GM21381 (cell line): ENCODE results near the gene MMRN2.

ENCODE experiments used
- ATAC-seq: cut with Tn5 transposase; IDR thresholded peaks from one replicate; pipeline ENCODE4 v1.9.1; 2021; ENCODE audit warnings: mild to moderate bottlenecking, moderate library complexity; ENCODE audit not compliant: unreplicated experiment

Gene MMRN2

DNA sequence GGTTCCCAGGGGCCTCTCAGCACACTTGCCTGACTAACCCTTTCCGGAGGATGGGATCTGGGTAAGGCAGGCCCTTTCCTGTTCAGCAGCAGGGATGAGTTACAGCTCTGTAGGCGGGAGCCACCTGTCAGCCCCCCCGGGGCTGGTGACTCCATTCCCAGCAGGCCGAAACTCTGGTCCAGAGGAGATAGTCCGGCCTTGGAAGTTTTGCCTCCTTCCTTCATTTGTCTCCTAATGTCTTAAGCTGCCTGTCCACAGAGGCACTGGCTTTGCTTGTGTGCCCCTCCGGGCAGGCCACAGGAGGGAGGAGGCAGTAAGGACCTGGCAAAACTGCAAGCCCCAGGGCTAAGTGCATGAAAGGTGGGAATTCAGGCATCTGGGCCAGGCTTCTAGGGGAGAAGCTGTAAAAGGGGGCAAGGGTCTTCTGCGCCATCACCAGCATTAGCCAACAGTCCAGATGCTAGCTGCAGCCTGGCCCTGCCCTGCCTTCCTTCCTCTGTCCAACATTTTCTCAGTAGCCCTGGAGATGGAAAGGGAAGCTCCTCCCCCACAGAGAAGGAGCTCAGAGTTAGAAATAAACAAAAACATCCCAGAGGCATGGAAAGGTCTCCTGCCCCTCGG is 12.1 kb upstream of the MMRN2 start:
- no peak for ATAC-seq

DNA sequence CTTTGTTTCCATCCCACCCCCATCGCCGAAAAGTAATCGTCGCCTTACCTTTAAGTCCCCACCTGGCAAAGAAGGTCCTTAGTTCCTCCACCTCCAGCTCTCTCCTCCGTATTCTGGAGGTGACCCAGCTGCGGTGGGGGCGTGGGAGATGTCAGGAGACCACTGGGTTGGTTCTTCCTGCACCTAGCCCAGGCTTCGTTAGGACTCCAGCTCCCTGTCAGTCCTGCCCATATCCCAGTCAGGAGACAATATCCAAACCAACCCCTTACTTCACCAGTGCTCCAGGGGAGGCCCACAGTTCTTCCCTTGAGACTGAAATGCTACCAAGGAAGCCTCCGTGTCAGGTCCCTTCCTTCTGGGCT is 11.6 kb upstream of the MMRN2 start:
- no peak for ATAC-seq

DNA sequence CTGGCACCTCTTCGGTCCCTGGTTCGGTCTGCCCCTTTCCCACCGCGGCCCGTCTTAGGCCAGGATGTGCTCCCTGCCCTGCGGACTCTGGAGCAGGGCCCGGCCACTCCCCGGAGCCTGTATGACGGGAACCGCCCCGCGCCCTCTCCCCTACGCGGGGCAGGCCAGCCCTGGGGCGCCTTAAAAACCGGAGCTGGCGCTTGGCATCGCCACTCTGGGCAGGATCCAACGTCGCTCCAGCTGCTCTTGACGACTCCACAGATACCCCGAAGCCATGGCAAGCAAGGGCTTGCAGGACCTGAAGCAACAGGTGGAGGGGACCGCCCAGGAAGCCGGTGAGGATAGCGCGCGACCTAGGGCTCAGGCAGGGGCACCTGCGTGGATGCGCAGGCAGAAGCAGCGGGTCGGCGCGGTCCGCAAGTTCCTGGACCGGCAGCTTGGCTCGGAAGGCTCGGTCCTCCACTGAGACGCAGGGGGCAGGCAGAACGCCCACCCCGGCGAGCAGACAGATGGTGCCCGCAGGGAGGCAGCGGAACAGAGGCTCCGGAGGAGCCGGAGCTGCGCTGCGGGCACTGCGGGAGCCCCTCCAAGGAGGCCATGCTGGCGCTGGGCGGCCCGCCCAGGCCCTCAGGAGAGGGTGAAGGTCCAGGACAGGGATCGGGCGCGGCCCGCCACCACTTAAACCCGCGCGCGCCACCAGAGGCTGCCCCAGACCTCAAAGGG is 11.0 kb upstream of the MMRN2 start, which contains the start of gene ADIRF:
ADIRF (plus strand) TSS at position 212 of the 723 bp plus-strand sequence; CDS start at position 275, 63 bp downstream.
- no peak for ATAC-seq

DNA sequence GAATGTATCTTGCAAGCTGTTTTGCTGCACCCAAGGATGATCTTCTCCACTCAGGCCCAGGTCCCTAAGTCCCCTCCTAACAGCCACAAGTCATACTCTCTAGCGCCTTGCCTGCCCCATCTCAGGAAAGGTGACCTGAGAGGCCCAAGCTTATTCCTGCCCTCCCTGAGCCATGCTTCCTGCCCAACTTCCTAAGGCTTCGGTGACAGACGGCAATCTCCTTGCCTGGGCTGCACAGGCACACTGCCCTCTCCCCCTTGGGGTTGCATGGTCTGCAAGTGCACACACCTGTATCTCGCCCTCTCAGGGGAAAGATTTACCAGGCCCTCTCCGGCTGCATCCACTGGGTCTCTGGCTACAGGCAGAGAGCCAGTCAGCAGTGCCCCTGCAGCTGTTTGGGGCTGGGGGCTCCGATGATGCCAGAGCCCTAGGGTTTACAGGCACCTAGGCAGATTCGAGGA is 10.1 kb upstream of the MMRN2 start:
- no peak for ATAC-seq

DNA sequence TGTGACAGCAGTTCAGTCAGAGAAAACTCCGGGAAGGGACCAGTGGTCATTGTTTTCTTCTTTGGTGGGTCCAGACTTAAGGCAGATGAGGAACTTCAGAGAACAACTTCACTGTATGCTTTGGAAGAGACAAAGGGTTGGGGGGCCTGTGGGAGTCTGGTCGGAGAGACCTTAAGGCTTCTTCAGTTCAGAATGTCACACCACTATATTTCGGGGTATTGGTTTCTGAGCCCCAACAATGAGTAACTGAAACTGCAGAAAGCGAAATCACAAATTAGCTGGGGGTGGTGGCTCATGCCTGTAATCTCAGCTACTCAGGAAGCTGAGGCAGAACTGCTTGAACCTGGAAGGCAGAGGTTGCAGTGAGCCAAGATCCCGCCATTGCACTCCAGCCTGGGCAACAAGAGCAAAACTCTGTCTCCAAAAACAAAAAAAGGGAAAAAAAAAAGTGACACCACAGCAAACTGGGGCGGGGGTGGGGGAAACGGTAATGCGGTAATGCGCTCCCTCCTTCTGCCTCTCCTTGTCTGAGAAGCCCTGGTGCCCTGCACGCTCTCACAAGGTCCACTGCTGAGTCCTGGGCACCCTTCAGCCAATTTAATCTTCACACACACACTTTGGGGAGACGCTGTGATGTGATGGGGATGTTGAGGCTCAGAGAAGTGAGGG is 8.7 kb upstream of the MMRN2 start:
- peak; percentile 35 for ATAC-seq

DNA sequence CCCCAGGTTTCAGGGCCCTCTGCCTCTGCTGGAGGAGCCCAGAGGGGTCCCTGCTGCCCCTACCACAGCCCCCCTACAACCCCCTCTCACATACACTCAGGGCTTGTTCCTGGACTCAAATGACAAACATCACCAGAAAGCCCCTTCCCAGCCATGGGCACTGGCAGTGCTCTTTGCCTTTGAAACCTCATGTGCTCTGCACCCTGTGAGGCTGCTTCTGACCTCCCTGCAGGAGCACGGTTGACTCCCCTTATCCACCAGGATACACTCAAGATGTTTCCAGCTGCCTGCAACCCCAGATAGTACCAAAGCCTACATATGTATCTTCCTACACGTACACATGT is 7.4 kb upstream of the MMRN2 start:
- ATAC-seq, result no peak

DNA sequence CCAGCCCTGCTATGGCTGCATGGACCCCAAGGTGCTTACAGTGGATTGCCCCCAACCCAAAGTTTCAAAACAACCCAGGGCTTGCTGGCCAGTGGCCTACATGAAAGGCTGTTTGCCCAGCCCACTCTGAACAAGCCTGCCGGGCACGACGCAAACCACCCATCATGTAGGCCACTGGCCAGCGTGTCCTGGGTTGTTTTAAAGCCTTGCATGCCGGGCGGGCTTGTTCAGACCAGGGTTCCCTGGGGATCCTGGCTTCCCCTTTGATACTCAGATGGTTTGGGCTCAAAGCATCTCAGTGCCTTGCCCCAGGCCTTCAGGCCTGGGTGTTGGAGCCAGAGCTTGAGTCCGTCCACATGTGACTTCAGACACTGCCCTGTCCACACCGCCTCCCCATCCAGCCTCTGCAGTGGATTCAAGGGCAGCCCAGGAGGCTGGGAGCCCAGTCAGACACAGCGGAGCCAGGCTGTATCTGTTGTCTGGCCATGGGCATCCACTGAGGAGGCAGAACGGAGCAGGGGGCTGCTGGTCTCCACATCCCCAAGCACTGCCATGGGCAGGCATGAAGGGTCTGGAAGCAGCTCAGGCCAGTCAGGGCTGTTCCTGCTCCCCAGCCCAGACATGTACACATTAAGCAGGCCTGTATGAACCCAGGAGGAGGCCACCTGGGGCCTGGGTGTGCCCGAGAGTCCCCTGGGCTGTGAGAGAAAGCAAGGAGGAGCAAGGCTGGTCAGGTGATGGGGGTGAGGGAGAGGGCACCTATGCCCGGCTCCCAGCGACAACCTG is 6.8 kb upstream of the MMRN2 start:
- no peak for ATAC-seq

DNA sequence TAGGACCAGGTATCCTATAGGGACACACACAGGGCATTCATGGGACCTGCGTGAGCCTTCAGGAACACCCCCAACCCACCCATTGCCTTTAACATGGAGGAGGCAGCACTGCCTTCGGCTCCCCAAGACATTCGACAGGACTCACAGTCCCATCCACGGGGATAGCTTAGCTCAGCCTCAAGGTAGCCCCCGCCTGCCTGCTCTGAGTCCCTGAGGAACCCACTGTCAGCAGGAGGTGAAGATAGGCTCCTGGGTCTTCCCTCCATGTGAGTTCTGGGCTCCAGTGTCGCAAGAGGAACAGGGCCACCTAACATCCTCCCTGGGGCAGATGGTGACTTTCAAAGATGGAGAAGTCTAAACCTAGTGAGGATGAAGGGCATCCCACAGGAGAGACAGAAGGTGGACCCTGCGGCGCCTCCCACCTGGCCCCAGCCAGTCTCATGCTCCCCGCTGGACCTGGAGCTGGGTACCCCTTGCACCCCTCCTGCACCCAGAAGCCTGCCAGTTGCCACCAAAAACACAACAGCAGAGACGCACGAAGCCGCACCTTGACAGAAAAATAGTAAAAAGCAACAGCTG is 6.0 kb upstream of the MMRN2 start:
- ATAC-seq, result no peak

DNA sequence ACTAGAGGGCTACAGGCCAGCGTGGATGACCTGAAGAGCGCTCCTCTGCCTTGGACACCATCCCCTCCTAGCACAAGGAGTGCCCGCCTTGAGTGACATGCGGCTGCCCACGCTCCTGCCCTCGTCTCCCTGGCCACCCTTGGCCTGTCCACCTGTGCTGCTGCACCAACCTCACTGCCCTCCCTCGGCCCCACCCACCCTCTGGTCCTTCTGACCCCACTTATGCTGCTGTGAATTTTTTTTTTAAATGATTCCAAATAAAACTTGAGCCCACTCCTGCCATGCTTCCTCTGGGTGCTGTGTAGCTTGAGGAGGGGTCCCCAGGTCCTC is 5.5 kb upstream of the MMRN2 start:
- no peak for ATAC-seq

DNA sequence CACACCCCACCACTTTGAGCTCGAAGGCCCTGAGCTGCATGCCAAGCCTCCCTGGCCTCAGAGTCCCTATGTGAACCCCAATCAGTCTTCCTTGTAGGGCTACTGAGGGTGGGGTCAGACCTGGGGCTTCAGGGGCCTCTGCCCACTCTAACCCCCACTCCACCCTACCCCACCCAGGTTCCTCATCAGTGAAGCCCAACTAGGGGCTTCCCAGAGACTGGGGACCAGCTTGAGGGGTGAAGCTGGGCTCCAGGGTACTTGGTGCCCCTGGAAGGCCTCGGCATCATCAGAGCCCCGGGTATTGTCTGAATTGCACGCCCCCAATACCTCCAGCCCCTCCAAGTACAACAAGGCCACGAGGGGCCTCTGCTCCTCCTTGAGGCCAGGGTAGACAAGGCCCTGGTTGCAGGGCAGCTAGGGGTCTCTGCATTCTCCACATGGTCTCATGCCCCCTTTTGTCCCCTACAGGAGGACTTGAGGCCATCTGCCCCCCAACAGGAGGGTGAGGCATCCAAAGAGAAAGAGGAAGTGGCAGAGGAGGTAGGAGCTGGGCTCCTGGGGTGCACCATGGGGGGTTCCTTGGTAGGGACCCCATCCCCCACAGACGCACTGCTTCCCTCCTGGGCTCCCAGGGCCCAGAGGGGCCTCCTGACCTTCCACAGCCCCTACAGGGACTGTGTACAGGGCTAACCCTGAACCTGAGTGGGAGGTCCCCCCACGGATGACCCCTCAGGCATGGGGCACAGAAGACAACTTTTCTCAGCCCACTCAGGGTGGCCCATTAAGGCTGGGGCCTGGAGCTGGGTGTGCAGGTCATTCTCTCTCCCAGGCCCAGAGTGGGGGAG is 4.9 kb upstream of the MMRN2 start:
- no peak for ATAC-seq

DNA sequence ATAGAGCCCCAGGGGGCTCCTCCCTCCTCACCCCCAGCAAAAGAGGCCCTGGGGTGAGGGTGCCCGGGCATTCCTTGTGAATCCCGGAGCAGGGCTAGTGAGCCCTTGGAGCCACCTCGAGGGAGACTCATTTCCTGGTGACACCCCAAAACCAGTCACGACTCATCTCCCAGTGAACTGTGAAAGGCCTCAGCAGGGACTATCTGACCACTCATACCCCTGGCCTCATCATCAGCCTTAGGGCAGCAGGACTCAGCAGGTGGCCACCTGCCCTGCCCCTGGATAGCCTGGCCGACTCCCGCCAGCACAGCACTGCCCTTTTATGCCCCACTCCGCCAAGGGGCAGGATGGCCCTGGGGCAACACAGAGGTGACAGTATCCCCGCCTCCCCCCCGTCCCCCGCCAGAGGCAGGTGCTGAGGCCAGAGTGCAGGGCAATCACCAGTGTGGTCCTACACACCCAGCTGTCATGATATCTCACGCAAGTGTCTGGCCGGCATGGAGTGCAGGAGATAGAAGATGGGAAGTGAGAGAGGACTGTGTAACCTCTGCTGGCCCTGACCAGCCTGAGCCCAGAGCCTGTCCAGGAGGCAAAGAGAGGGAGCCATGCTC is 4.2 kb upstream of the MMRN2 start:
- no peak for ATAC-seq

DNA sequence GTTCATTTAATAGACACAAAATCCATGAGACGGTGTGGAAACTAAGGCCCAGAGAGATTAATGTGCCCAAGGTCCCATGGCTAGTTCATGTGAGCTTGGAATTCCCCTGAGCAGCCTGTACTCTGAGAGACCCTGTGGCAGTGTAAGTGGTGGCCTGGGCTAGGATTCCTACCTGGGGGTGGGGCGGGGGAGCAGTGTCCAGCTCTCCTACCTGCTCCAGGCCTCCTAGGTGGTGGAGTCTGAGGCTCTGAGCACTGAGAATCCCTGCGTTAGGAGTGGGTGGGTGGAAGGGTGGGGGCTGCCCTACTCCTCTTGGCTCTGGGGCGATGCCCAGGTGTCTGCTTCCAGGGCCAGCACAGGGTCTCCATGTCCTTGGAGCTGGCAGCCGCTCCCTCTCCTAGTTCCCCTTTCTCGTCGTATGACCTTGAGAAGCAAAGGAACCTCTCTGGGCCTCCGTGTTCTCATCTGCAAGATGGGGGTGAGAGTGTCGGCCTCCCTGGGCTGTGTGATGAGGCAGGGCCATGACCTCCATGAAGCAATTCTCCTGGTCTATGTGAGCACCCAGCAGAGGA is 3.5 kb upstream of the MMRN2 start:
- no peak for ATAC-seq

DNA sequence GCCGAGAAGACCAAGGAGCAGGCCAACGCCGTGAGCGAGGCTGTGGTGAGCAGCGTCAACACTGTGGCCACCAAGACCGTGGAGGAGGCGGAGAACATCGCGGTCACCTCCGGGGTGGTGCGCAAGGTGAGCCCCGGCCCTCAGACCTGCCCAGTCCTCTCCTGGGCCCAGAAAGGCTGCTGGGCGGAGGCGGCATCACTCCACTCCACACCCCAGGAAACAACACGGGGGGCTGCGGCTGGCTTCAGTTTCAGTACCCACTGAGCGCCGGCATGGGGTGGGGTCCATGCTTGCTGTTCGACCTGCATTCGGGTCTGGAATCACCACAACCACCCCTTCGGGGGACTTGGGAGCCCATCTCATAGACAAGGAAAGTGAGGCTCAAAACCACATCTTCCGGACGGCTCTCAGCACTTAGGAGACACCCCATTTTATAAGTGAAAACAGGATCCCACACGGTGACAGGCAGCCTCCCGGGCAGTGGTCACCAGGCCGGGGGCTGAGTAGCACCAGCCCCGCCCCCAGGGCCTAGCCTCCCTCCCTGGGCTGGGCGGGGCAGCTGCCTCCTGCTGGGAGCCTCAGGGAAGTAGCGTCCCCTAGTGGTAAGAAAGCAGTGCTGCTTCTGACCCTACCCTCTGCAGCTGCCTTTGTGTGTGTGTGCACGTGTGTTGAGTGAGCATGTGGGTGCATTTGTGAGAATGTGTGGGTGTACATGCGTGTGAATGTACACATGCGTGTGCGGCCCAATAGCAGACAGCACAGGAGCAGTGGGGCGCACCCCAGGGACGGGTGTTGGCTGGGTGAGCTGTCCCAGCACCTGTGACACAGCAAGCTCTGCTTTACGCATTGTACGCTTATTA is 2.8 kb upstream of the MMRN2 start:
- ATAC-seq, result peak; percentile 63

DNA sequence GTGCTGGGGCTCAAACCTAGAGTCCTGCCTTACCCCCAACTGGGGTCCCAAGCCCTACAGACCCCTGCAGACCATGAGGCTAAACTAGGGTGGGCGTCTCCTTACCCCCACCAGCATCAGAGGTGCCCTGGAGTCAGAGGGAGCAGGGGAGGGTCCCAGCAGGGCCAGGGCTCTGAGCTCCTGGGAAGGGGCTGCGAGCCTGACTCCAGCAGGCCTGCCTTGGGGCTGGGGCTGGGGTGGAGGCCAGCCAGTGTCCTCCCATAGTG is 2.3 kb upstream of the MMRN2 start:
- no peak for ATAC-seq

DNA sequence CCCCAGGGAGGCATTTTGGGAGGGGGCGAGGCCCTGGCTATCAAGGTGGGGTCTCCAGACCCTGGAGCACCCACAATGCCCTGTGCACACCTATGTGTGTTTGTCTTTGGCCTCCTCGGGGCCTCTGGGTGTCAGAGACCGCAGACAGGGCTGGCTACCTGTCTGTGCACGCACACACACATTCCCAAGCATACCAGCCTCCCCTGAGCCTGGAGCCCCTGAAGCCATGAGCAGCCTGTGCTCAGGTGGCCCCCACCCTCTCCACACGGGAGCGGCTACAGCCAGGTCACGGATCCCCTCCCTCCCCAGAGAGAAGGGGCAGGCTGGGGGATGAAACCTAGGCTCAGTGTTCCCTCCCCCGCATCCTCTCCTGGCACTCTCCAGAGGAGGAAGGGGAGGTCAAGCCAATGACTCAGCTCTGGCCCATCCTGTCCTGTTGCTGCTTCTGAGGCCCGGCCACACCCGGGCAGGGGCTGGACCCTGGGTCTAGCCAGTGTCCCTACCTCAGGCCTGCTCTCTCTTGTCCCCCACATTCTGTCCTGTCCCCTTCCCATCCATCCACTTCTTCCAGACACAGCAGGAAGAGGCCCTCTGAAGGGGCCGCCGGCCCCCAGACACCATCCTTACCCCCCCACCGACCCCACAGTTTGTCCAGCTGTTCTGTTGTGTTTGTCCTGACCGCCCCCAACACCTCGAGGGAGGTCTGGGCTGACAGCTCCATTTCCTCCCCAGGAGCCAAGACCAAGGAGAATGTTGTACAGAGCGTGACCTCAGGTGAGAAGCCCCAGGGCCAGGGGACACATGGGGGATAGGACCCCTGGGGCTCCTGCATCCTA is 1.7 kb upstream of the MMRN2 start:
- ATAC-seq, result no peak

DNA sequence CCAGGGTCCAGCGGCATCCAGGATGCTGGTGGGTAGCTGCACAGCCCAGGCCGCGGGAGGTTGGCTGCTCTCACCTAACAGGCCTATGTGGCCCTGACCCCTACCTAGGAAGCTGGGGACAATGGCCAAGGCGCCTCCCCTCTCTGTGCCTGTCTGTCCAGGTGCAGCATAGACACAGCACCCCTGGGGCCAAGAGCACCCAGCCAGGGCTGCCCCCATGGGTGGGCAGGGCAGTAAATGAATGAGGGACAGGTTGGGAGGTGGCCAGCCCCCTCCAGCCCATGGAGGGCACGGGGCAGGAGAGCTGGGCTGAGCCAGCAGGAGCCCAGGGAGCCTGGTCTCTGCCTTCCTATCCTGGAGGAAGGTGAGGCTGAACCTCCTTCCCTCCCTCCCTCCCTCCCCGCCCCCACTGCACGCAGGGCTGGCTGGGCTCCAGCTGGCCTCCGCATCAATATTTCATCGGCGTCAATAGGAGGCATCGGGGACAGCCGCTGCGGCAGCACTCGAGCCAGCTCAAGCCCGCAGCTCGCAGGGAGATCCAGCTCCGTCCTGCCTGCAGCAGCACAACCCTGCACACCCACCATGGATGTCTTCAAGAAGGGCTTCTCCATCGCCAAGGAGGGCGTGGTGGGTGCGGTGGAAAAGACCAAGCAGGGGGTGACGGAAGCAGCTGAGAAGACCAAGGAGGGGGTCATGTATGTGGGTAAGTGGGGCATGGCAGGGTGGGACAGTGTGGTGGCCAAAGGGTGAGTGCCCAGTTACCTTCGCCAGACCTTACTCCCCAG is 893 bp upstream of the MMRN2 start, which contains the start of gene SNCG:
SNCG (plus strand) TSS at position 484 of the 785 bp plus-strand sequence; CDS start at position 583, 99 bp downstream.
- ATAC-seq, result no peak

DNA sequence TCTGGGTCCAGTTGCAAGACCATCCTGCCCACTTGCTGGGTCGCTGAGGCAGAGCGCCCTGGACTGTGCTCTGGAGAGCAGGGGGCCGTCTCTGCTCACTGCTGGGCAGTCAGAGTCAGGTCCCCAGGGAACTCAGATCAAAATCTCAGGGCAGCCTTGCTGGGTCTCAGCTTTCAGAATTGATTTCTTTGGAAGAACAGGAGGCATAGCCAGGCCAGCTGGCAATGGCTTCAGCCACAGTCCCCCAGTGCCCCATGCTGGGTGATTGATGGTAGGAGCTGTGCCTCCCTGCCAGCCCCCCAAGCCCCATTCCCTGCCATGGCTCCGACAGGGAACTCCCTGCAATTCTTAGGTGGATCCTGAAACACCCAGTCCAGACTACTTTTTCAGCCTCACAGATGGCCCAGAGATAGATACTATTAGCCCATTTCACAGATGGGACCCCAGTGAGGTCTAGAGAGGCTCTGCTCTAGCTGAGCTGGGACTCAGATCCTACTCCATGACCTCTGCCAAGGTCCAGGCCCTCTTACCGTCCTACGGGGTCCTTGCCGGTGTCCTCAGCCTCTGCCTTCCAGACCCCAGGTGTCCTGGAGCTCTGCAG is 467 bp downstream of the MMRN2 start:
- no peak for ATAC-seq
